ENCODE results near the gene HSD11B1.

The HSD11B1 gene

GRCh38 chr1:209774592-209774991 is 69.9 kb downstream of the HSD11B1 start:
- peaks cover 29 to 33% of the 10 kb centered on the region in 2 donors for H3K4me1 Mint-ChIP-seq (ENCODE audit: low read depth in 2 of 2)
- peak overlapping the region in 1 of 2 donors; percentile 3 for H3K4me3 Mint-ChIP-seq
- H3K9me3 Mint-ChIP-seq: no peaks in the 10 kb centered on the region
- H3K27ac Mint-ChIP-seq: no peak overlapping the region
- DNase-seq: no peak
- no peak for ATAC-seq (replicated peaks)
- H3K27me3 Mint-ChIP-seq: no peaks in the 10 kb centered on the region
- peaks cover 59% of the 10 kb centered on the region for H3K36me3 Mint-ChIP-seq (ENCODE audit: insufficient read depth)

- Mint-ChIP-seq H3K27me3 (no peaks in the 10 kb centered on the region), H3K36me3 (ENCODE audit: insufficient read depth) (peaks cover 68% of the 10 kb centered on the region), H3K4me1 (ENCODE audit: low read depth in 2 of 2) (peaks cover 29 to 35% of the 10 kb centered on the region in 2 donors), H3K27ac (no peak overlapping the region), H3K4me3 (no peak overlapping the region), H3K9me3 (no peaks in the 10 kb centered on the region)
- ATAC-seq (replicated peaks): no peak
- DNase-seq: no peak
Measured at GRCh38 chr1:209775678-209776077, 71.0 kb downstream of the HSD11B1 start.

- no peak for DNase-seq
- H3K27ac Mint-ChIP-seq: peak overlapping the region; percentile 54 to 77
Measured at GRCh38 chr1:209777587-209777986, 72.9 kb downstream of the HSD11B1 start.

GRCh38 chr1:209778102-209778501 is 73.5 kb downstream of the HSD11B1 start:
- Mint-ChIP-seq H3K27ac (peak overlapping the region; percentile 54 to 77), H3K4me1 (ENCODE audit: low read depth in 2 of 2) (peaks cover 36 to 37% of the 10 kb centered on the region in 2 donors), H3K27me3 (no peaks in the 10 kb centered on the region), H3K9me3 (no peaks in the 10 kb centered on the region), H3K36me3 (ENCODE audit: insufficient read depth) (peaks cover 80% of the 10 kb centered on the region), H3K4me3 (no peak overlapping the region)
- DNase-seq (no peak), ATAC-seq (replicated peaks) (no peak)

More at GRCh38 chr1:209777587-209777986, 72.9 kb downstream of the HSD11B1 start:
- Mint-ChIP-seq H3K4me3 (no peak overlapping the region), H3K36me3 (ENCODE audit: insufficient read depth) (peaks cover 80% of the 10 kb centered on the region), H3K4me1 (ENCODE audit: low read depth in 2 of 2) (peaks cover 33 to 36% of the 10 kb centered on the region in 2 donors), H3K27me3 (no peaks in the 10 kb centered on the region), H3K9me3 (no peaks in the 10 kb centered on the region)
- ATAC-seq (replicated peaks): no peak

GRCh38 chr1:209780268-209780667 is 75.6 kb downstream of the HSD11B1 start:
- no peak overlapping the region for H3K4me3 Mint-ChIP-seq
- H3K27me3 Mint-ChIP-seq: no peaks in the 10 kb centered on the region
- H3K36me3 Mint-ChIP-seq (ENCODE audit: insufficient read depth): peaks cover 79% of the 10 kb centered on the region
- ATAC-seq (replicated peaks): no peak
- H3K9me3 Mint-ChIP-seq: no peaks in the 10 kb centered on the region
- H3K4me1 Mint-ChIP-seq (ENCODE audit: low read depth in 2 of 2): peaks cover 34 to 42% of the 10 kb centered on the region in 2 donors
- DNase-seq: no peak
- H3K27ac Mint-ChIP-seq: peak overlapping the region; percentile 44 to 77

GRCh38 chr1:209783386-209783785 is 78.7 kb downstream of the HSD11B1 start:
- Mint-ChIP-seq H3K9me3 (no peaks in the 10 kb centered on the region), H3K4me1 (ENCODE audit: low read depth in 2 of 2) (peaks cover 22 to 24% of the 10 kb centered on the region in 2 donors), H3K36me3 (ENCODE audit: insufficient read depth) (peaks cover 48% of the 10 kb centered on the region), H3K27ac (peak overlapping the region; percentile 94 to 96), H3K4me3 (peak overlapping the region; percentile 84 to 86), H3K27me3 (peaks cover 7 to 10% of the 10 kb centered on the region in 2 donors)
- DNase-seq (no peak), ATAC-seq (replicated peaks) (no peak)

All from effector memory CD8-positive, alpha-beta T cell (primary cell).